ENCODE results near the gene UFSP2. TPM values are rescaled to one million over a fixed set of nuclear protein-coding genes. Genes with fewer than 3 reads are reported as not detected.

The UFSP2 gene
- total and polyA plus RNA-seq, 2 of the 4 experiments (the other 2 are of a cell fraction), result 21.8 to 43.7 TPM

- Histone ChIP-seq H3K4me1 (ENCODE audit: control insufficient read depth, insufficient read depth, low read length) (peaks cover 5% of the 10 kb centered on the region), H4K8ac (ENCODE audit: low read depth in 2 of 2, low read length in 2 of 2) (0 out of 4 replicates have a peak overlapping the region, but pooled peaks of 1 of the 2 experiments have one; percentile 24), H2AK5ac (ENCODE audit: low read depth, low read length) (no peak overlapping the region), H3K4me2 (ENCODE audit: low read depth, low read length) (no peak overlapping the region), H3K36me3 (ENCODE audit: control insufficient read depth, insufficient read depth, low read length) (peaks cover 10% of the 10 kb centered on the region), H3K9me1 (ENCODE audit: insufficient read depth, low read length) (0 out of 2 replicates have a peak, but pooled peaks cover 3% of the 10 kb centered on the region), H2AK9ac (replicated peaks; ENCODE audit: low read depth, low read length, poor library complexity) (no peak overlapping the region), H2BK5ac (ENCODE audit: low read depth, low read length, poor library complexity, severe bottlenecking) (peak overlapping the region; percentile 47), H3K79me1 (ENCODE audit: low read depth in 1 of 2, low read length in 2 of 2) (no peaks in the 10 kb centered on the region), H3K4me3 (ENCODE audit: insufficient read depth, low read depth, low read length) (no peak overlapping the region), H2BK120ac (ENCODE audit: low read depth, low read length) (peak overlapping the region; percentile 4; the same call in 1 of the 2 replicates), H3K14ac (replicated peaks; ENCODE audit: low read depth, low read length) (peak overlapping the region; percentile 3; the same call in 1 of the 2 replicates), H4K5ac (ENCODE audit: low read depth, low read length) (no peak overlapping the region), H3K18ac (ENCODE audit: low read depth, low read length) (no peak overlapping the region; the same call in 1 of the 2 replicates), H4K20me1 (ENCODE audit: insufficient read depth, low read length) (no peaks in the 10 kb centered on the region), H3K4ac (ENCODE audit: low read depth, low read length) (no peak overlapping the region; the same call in 1 of the 2 replicates), H3K56ac (ENCODE audit: extremely low read depth, insufficient read depth, low read length) (no peak overlapping the region), H3K9me3 (ENCODE audit: control insufficient read depth, insufficient read depth, low read length) (no peaks in the 10 kb centered on the region), H3K27ac (ENCODE audit: insufficient read depth, low read length) (no peak overlapping the region), H2BK20ac (ENCODE audit: low read depth, low read length) (peak overlapping the region; percentile 16; the same call in 1 of the 2 replicates), H2AFZ (replicated peaks; ENCODE audit: low read length, poor library complexity) (no peak overlapping the region), H3K23ac (ENCODE audit: low read depth, low read length) (no peak overlapping the region; the same call in 1 of the 2 replicates), H3K27me3 (ENCODE audit: control insufficient read depth, insufficient read depth, low read length) (no peaks in the 10 kb centered on the region), H3K9ac (ENCODE audit: low read depth, low read length) (no peak overlapping the region), H4K91ac (ENCODE audit: insufficient read depth, low read depth, low read length) (no peak overlapping the region), H2BK15ac (ENCODE audit: low read depth, low read length) (no peak overlapping the region; the same call in 2 of the 3 replicates)
- no TSS peak for BruUV-seq (replicated peaks)
- 40% methylated on average over 2 of the region's 7 CpGs; no CpG with 5 or more reads in 1 of the 2 experiments for WGBS, 2 experiments (ENCODE audit: extremely low coverage in 2 of 2, insufficient read length in 1 of 2)
- POLR2A ChIA-PET (ENCODE audit: unreplicated experiment), result no interaction called here
- dilution Hi-C loops (cut with HindIII; ENCODE audit: low sequenced_read_pairs, unreplicated experiment), result no loop called here
- ATAC-seq (ENCODE audit: low read depth), result no peak
- TF ChIP-seq CEBPB (IDR thresholded peaks at IDR 0.05; ENCODE audit: low read depth, low read length), result no peak
- TF ChIP-seq FOS (IDR thresholded peaks at IDR 0.05; ENCODE audit: low read depth, low read length), result no peak
- TF ChIP-seq CHD1 (IDR thresholded peaks at IDR 0.05; ENCODE audit: low read depth, low read length), result no peak
- TF ChIP-seq RCOR1 (IDR thresholded peaks at IDR 0.05; ENCODE audit: insufficient replicate concordance, low read length), result no peak
- TF ChIP-seq CTCF (conservative IDR thresholded peaks at IDR 0.05; ENCODE audit: low read depth, low read length), result no peak
- TF ChIP-seq USF2 (IDR thresholded peaks at IDR 0.05; ENCODE audit: low read depth, low read length), result no peak
- TF ChIP-seq SMC3 (IDR thresholded peaks at IDR 0.05; ENCODE audit: low read depth, low read length), result no peak
- TF ChIP-seq BHLHE40 (IDR thresholded peaks at IDR 0.05; ENCODE audit: low read depth, low read length), result no peak
- in situ Hi-C loops (cut with MboI; ENCODE audit: low sequenced_read_pairs), result no loop called here
- intact Hi-C loops (cut with micrococcal nuclease), result no loop called here
- CTCF ChIA-PET, result interaction anchor here (0.5 kb wide), 1 partner anchor 190 kb away, joined by 4 read pairs; no protein-coding TSS in a partner anchor
- no peak for DNase-seq
These were observed 67.9 kb downstream of the UFSP2 start for GRCh38 chr4:185357733-185358440.

Data from IMR-90 (cell line).